Right atrium auricular region (tissue), 2 donors: Measurements from ENCODE around the gene NOPCHAP1. TPM values are rescaled to one million over a fixed set of nuclear protein-coding genes. Genes with fewer than 3 reads are reported as not detected.
"Not testable (repeated sequence)": the region's sequence is repeated elsewhere in the genome, so short reads cannot be mapped to it uniquely, and the experiment has no call there.

Experiments
- DNase-seq: peaks from one replicate; pipeline ENCODE4 v3.0.0-alpha.2; 2019; ENCODE audit warnings: low spot score
- H3K27ac ChIP-seq, 2 donors: fragments of 200-600 bp; sonication (generic); 1 replicate in 1 of 2; 2 replicates in 1 of 2; pipeline ENCODE4 v1.5.1; 2016 to 2019
- H3K27me3 ChIP-seq, 2 donors: fragments of 200-600 bp; sonication (generic); one replicate each; pipeline versions ENCODE4 v1.5.1 to v1.6.0; 2017 to 2019
- H3K36me3 ChIP-seq: fragments of 200-600 bp; sonication (generic); one replicate; pipeline ENCODE4 v1.5.1; 2016
- H3K4me1 ChIP-seq, 2 donors: fragments of 200-600 bp; sonication (generic); one replicate each; pipeline versions ENCODE4 v1.5.1 to v1.6.0; 2017 to 2019
- H3K4me3 ChIP-seq, 2 donors: fragments of 200-600 bp; sonication (generic); 1 replicate in 1 of 2; 2 replicates in 1 of 2; pipeline ENCODE4 v1.5.1; 2017 to 2019; ENCODE audit warnings: mild to moderate bottlenecking in 1 of 2, moderate library complexity in 1 of 2
- H3K9me3 ChIP-seq, 2 donors: fragments of 200-600 bp; sonication (generic); one replicate each; pipeline ENCODE4 v1.5.1; 2019
- CTCF ChIP-seq, 2 donors: fragments of 200-600 bp; sonication (generic); IDR thresholded peaks; one replicate each; pipeline ENCODE4 v1.5.1; 2019; ENCODE audit warnings: antibody characterized with exemption in 2 of 2
- total RNA-seq, 2 donors: library from RNA; depleted of rRNA; stranded (reverse); fragments of >200 nt; gene quantifications; one replicate each; pipeline ENCODE4 v1.1.0, GENCODE V29; 2016

NOPCHAP1 gene
- total RNA-seq, 2 donors from 2014 or later: 1.9 to 3.7 TPM

DNA sequence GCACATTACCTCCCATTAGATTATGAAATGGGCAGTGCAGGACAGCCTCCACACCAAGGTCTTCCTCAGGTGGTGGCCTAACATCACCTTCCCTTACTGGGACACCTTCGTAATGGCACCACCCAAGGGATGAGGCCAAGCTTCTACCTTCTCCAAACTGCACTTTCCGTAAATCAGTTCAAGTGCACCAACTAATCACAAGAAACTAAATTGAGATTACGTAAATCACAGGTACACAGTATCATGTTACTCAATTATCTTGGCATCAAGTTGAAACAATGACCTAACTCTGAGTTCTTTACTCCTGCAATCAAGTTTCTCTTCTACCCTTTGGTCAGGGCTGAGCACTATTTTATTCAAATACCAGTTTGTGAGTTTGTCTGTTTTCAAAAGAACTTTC, 41.9 kb upstream of the NOPCHAP1 start:
- DNase-seq: no peak
- Histone ChIP-seq H3K36me3 (no peaks in the 10 kb centered on the region), H3K27me3 (no peaks in the 10 kb centered on the region), H3K4me1 (no peaks in the 10 kb centered on the region), H3K9me3 (no peaks in the 10 kb centered on the region), H3K4me3 (no peak overlapping the region), H3K27ac (no peak overlapping the region)
- TF ChIP-seq CTCF (IDR thresholded peaks at IDR 0.05): no peak

DNA sequence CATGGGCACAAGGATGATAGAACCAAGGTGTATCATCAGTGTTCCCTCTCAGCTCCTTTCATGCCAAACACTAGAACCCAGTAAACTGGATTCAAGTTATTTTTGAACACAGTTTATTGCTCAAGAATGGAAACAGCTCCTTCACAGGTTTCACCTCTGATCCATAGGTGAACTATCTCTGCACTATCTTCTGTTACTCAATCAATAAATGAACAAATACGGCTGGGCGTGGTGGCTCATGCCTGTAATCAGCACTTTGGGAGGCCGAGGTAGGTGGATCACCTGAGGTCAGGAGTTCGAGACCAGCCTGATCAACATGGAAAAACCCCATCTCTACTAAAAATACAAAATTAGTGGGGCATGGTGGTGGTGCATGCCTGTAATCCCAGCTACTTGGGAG, 37.4 kb upstream of the NOPCHAP1 start:
- not testable (repeated sequence) for H3K27me3 ChIP-seq, H3K4me3 ChIP-seq, H3K9me3 ChIP-seq, H3K4me1 ChIP-seq, H3K36me3 ChIP-seq, DNase-seq, H3K27ac ChIP-seq

GRCh38 chr12:104951759-104952509, 34.2 kb upstream of the NOPCHAP1 start:
- DNase-seq: no peak
- Histone ChIP-seq H3K27me3 (no peaks in the 10 kb centered on the region), H3K4me3 (no peak overlapping the region), H3K36me3 (no peaks in the 10 kb centered on the region), H3K27ac (no peak overlapping the region), H3K9me3 (no peaks in the 10 kb centered on the region), H3K4me1 (no peaks in the 10 kb centered on the region)
- no peak for TF ChIP-seq CTCF (IDR thresholded peaks at IDR 0.05)

DNA sequence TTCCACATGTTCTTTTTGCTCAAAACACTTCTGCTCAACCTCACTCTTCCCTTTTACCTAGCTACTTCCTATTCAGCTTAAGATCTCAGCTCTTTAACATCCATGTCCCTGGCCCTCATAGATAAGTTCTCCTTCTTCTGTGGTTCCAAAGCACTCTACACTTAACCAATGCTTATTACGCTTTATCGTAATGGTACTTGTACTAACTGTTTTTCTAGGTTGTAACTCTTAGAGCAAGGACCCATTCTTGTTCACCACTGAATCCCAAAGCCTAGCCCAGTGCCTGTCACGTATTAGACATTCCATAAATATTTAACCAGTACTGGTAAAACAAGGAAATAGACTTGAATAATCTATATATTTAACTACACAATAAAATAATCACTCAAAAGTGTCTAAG, 33.3 kb upstream of the NOPCHAP1 start:
- no peak for TF ChIP-seq CTCF (IDR thresholded peaks at IDR 0.05)
- H3K4me1 ChIP-seq: no peaks in the 10 kb centered on the region
- no peak overlapping the region for H3K27ac ChIP-seq
- no peak overlapping the region for H3K4me3 ChIP-seq
- H3K36me3 ChIP-seq: no peaks in the 10 kb centered on the region
- DNase-seq: no peak
- H3K9me3 ChIP-seq: no peaks in the 10 kb centered on the region
- H3K27me3 ChIP-seq: no peaks in the 10 kb centered on the region

GRCh38 chr12:104953323-104953722, 32.8 kb upstream of the NOPCHAP1 start:
- no peak overlapping the region for H3K4me3 ChIP-seq
- H3K36me3 ChIP-seq: no peaks in the 10 kb centered on the region
- peaks cover 0 to under 1% of the 10 kb centered on the region in 2 donors for H3K4me1 ChIP-seq
- no peaks in the 10 kb centered on the region for H3K9me3 ChIP-seq
- DNase-seq: no peak
- no peak for TF ChIP-seq CTCF (IDR thresholded peaks at IDR 0.05)
- H3K27ac ChIP-seq: no peak overlapping the region
- no peaks in the 10 kb centered on the region for H3K27me3 ChIP-seq

- no peak for DNase-seq
- H3K4me3 ChIP-seq: no peak overlapping the region
- peaks cover 0 to 11% of the 10 kb centered on the region in 2 donors for H3K4me1 ChIP-seq
- TF ChIP-seq CTCF (IDR thresholded peaks at IDR 0.05): no peak
- no peak overlapping the region for H3K27ac ChIP-seq
- H3K27me3 ChIP-seq: no peaks in the 10 kb centered on the region
- no peaks in the 10 kb centered on the region for H3K36me3 ChIP-seq
- no peaks in the 10 kb centered on the region for H3K9me3 ChIP-seq
Measured at GRCh38 chr12:104955703-104956102, 30.4 kb upstream of the NOPCHAP1 start.
